B cell (primary cell): ENCODE measurements around the gene SEMA4D. TPM values are rescaled to one million over a fixed set of nuclear protein-coding genes. Genes with fewer than 3 reads are reported as not detected.
"Not testable (repeated sequence)": the region's sequence is repeated elsewhere in the genome, so short reads cannot be mapped to it uniquely, and the experiment has no call there.

Source experiments
- ATAC-seq: fragments of 200-7000 bp; cut with Tn5 transposase; one replicate; pipeline ENCODE4 v1.10.0; 2021; ENCODE audit warnings: low read depth, mild to moderate bottlenecking, moderate number of reproducible peaks, moderate library complexity
- CTCF ChIA-PET: fragments of 350-600 bp; sonication (Branson Sonifier 250); formaldehyde crosslinking; loops from one replicate; lab custom pipeline; 2021; ENCODE audit warnings: antibody characterized with exemption, inconsistent platforms; lab: Charles Lee
- POLR2A ChIA-PET: fragments of 350-600 bp; sonication (Branson Sonifier 250); formaldehyde crosslinking; loops from one replicate; lab custom pipeline; 2021; ENCODE audit warnings: antibody characterized with exemption; lab: Charles Lee
- DNase-seq: peaks from one replicate; pipeline ENCODE4 v3.0.0; 2013
- H2AFZ ChIP-seq: 2 replicates; pipeline ENCODE4 v1.6.1; 2012; ENCODE audit warnings: mild to moderate bottlenecking, low read depth, low read length; ENCODE audit not compliant: insufficient read depth, poor library complexity, severe bottlenecking
- H3K27ac ChIP-seq, 2 donors: 1 replicate in 1 of 2; 2 replicates in 1 of 2; pipeline ENCODE4 v1.5.1; 2012 to 2013; ENCODE audit warnings: low read length in 2 of 2, mild to moderate bottlenecking in 2 of 2, moderate library complexity in 1 of 2
- H3K27me3 ChIP-seq, 4 experiments: fragments of 200-600 bp in 1 of 4; sonication (generic) in 1 of 4; replicated peaks in 1 of 4; 1 replicate in 2 of 4; 2 replicates in 2 of 4; pipeline versions ENCODE4 v1.6.1 to v1.7.0; 2013 to 2016; ENCODE audit warnings: low read length in 3 of 4, mild to moderate bottlenecking in 2 of 4, mixed read lengths in 1 of 4, moderate library complexity in 1 of 4; ENCODE audit not compliant: insufficient read depth in 4 of 4, control insufficient read depth in 3 of 4; ENCODE audit errors: control extremely low read depth in 1 of 4
- H3K36me3 ChIP-seq, 2 experiments: replicated peaks in 1 of 2; 1 replicate in 1 of 2; 2 replicates in 1 of 2; pipeline versions ENCODE4 v1.6.1 to v1.7.1; 2013; ENCODE audit warnings: low read length in 1 of 2; ENCODE audit not compliant: insufficient read depth in 2 of 2, control insufficient read depth in 1 of 2; ENCODE audit errors: control extremely low read depth in 1 of 2, extremely low read depth in 1 of 2
- H3K4me1 ChIP-seq, 2 donors: fragments of 200-600 bp in 1 of 2; sonication (generic) in 1 of 2; 1 replicate in 1 of 2; 2 replicates in 1 of 2; pipeline versions ENCODE4 v1.5.1 to v1.6.1; 2013 to 2017; ENCODE audit warnings: low read length in 2 of 2; ENCODE audit not compliant: control insufficient read depth in 2 of 2, insufficient read depth in 2 of 2
- H3K4me2 ChIP-seq: replicated peaks from 2 replicates; pipeline ENCODE3; 2012; ENCODE audit warnings: mild to moderate bottlenecking, low read depth, low read length; ENCODE audit not compliant: poor library complexity, severe bottlenecking
- H3K4me3 ChIP-seq, 5 experiments: fragments of 200-600 bp in 1 of 5; sonication (generic) in 1 of 5; 1 replicate in 3 of 5; 2 replicates in 2 of 5; pipeline versions ENCODE4 v1.5.1 to v1.7.0; 2011 to 2016; ENCODE audit warnings: low read length in 4 of 5, mild to moderate bottlenecking in 4 of 5, low read depth in 2 of 5, control low read depth in 1 of 5, moderate library complexity in 1 of 5; ENCODE audit not compliant: insufficient read depth in 1 of 5; ENCODE audit errors: control extremely low read depth in 1 of 5, extremely low read depth in 1 of 5
- H3K79me2 ChIP-seq: fragments of 200-600 bp; sonication (generic); one replicate; pipeline ENCODE4 v1.6.0; 2016; ENCODE audit warnings: low read length; ENCODE audit not compliant: control insufficient read depth, insufficient read depth
- H3K9ac ChIP-seq: fragments of 200-600 bp; sonication (generic); 2 replicates; pipeline ENCODE4 v1.6.1; 2017; ENCODE audit warnings: mild to moderate bottlenecking, low read length, moderate library complexity
- H3K9me3 ChIP-seq, 3 donors: one replicate each; pipeline versions ENCODE4 v1.6.1 to v1.7.1; 2013; ENCODE audit warnings: low read length in 2 of 3; ENCODE audit not compliant: control insufficient read depth in 2 of 3, insufficient read depth in 1 of 3; ENCODE audit errors: control extremely low read depth in 1 of 3
- H4K20me1 ChIP-seq: 2 replicates; pipeline ENCODE4 v1.6.0; 2012; ENCODE audit warnings: mild to moderate bottlenecking, low read length; ENCODE audit not compliant: insufficient read depth, control insufficient read depth, poor library complexity, severe bottlenecking
- H3K27ac Mint-ChIP-seq: one replicate; pipeline ENCODE4 v1.8.0; 2021; ENCODE audit warnings: mixed read lengths
- H3K27me3 Mint-ChIP-seq: one replicate; pipeline ENCODE4 v1.8.0; 2021; ENCODE audit warnings: mixed read lengths
- H3K4me1 Mint-ChIP-seq: one replicate; pipeline ENCODE4 v1.8.0; 2021; ENCODE audit warnings: mixed read lengths
- H3K4me3 Mint-ChIP-seq: one replicate; pipeline ENCODE4 v1.8.0; 2021; ENCODE audit warnings: mixed read lengths
- H3K9me3 Mint-ChIP-seq: one replicate; pipeline ENCODE4 v1.8.0; 2022; ENCODE audit warnings: mixed read lengths; ENCODE audit not compliant: insufficient read depth
- EZH2 ChIP-seq: IDR thresholded peaks from 2 replicates; pipeline ENCODE4 v1.6.1; 2012; ENCODE audit warnings: borderline replicate concordance, low read depth, mild to moderate bottlenecking, moderate library complexity, low read length; ENCODE audit not compliant: insufficient read depth, poor library complexity, severe bottlenecking
- WGBS: methylation state at CpG from one replicate; pipeline ENCODE4 v1.1.5; 2013; ENCODE audit warnings: missing lambda C conversion rate; ENCODE audit not compliant: insufficient coverage; 5-methylcytosine and 5-hydroxymethylcytosine counted together
- intact Hi-C: fragments of 100-400 bp; cut with micrococcal nuclease; formaldehyde crosslinking; loops from one replicate; pipeline ENCODE4 v1.10.0; 2022
- polyA plus RNA-seq: library from polyadenylated mRNA; depleted of rRNA; stranded (reverse); fragments of >200 nt; gene quantifications from 2 replicates; pipeline ENCODE4 v1.2.3, GENCODE V29; 2012
- total RNA-seq, 2 donors: library from RNA; stranded (reverse); fragments of 120-200 nt in 1 of 2; gene quantifications; 1 replicate in 1 of 2; 2 replicates in 1 of 2; pipeline versions ENCODE4 v1.2.3 to v1.2.4, GENCODE V29; 2013 to 2022
- TF ChIP-seq, protein P1 (sequence below): fragments of 200-600 bp; IDR thresholded peaks from one replicate; pipeline ENCODE4 v1.8.0; 2022; ENCODE audit warnings: antibody characterized with exemption, mild to moderate bottlenecking

SEMA4D gene
- total and polyA plus RNA-seq, 2 donors (not counting 1 experiment from before 2014, with no cell fraction given), result 53.6 to 231 TPM

- Mint-ChIP-seq H3K27ac (peak overlapping the region; percentile 54), H3K4me3 (peak overlapping the region; percentile 9), H3K4me1 (peaks cover 87% of the 10 kb centered on the region), H3K9me3 (no peaks in the 10 kb centered on the region), H3K27me3 (no peaks in the 10 kb centered on the region)
- Histone ChIP-seq H2AFZ (no peak overlapping the region), H3K9ac (no peak overlapping the region), H3K4me2 (no peak overlapping the region), H3K4me1 (peaks cover 64 to 72% of the 10 kb centered on the region in 2 donors), H3K27ac (no peak overlapping the region), H3K9me3 (peaks cover 0 to 7% (median 0%) of the 10 kb centered on the region in 3 donors), H3K79me2 (peaks cover 89% of the 10 kb centered on the region), H3K4me3 (no peak overlapping the region), H4K20me1 (peaks cover 59% of the 10 kb centered on the region), H3K27me3 (no peaks in the 10 kb centered on the region), H3K36me3 (peaks cover 2 to 30% of the 10 kb centered on the region in 2 experiments)
- no peak for ATAC-seq
- ChIA-PET CTCF (interaction anchor here (4.3 kb wide), 1 partner anchor 67 kb away, joined by 36 read pairs; no protein-coding TSS in a partner anchor), POLR2A (no interaction called here)
- DNase-seq, result no peak
- intact Hi-C loops, result no loop called here
- TF ChIP-seq EZH2, result no peak
- TF ChIP-seq, protein P1, sequence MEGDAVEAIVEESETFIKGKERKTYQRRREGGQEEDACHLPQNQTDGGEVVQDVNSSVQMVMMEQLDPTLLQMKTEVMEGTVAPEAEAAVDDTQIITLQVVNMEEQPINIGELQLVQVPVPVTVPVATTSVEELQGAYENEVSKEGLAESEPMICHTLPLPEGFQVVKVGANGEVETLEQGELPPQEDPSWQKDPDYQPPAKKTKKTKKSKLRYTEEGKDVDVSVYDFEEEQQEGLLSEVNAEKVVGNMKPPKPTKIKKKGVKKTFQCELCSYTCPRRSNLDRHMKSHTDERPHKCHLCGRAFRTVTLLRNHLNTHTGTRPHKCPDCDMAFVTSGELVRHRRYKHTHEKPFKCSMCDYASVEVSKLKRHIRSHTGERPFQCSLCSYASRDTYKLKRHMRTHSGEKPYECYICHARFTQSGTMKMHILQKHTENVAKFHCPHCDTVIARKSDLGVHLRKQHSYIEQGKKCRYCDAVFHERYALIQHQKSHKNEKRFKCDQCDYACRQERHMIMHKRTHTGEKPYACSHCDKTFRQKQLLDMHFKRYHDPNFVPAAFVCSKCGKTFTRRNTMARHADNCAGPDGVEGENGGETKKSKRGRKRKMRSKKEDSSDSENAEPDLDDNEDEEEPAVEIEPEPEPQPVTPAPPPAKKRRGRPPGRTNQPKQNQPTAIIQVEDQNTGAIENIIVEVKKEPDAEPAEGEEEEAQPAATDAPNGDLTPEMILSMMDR, result no peak
- 88% methylated on average over 9 of the region's 11 CpGs for WGBS
These were observed 16.4 kb downstream of the SEMA4D start for GRCh38 chr9:89481538-89481915.

GRCh38 chr9:89480825-89481537, 16.9 kb downstream of the SEMA4D start:
- intact Hi-C loops, result no loop called here
- Histone ChIP-seq H3K27me3 (no peaks in the 10 kb centered on the region), H2AFZ (no peak overlapping the region), H3K36me3 (peaks cover 2 to 27% of the 10 kb centered on the region in 2 experiments), H3K4me3 (no peak overlapping the region), H3K9ac (no peak overlapping the region), H3K4me2 (peak overlapping the region; percentile 23), H3K79me2 (peaks cover 90% of the 10 kb centered on the region), H3K9me3 (peaks cover 0 to 5% (median 0%) of the 10 kb centered on the region in 3 donors), H3K27ac (no peak overlapping the region), H3K4me1 (peaks cover 69 to 78% of the 10 kb centered on the region in 2 donors), H4K20me1 (peaks cover 64% of the 10 kb centered on the region)
- no peak for ATAC-seq
- CTCF ChIA-PET, result no interaction called here
- H3K9me3 Mint-ChIP-seq, result no peaks in the 10 kb centered on the region
- WGBS, result 74% methylated on average over 14 of the region's 15 CpGs
- H3K4me1 Mint-ChIP-seq, result peaks cover 87% of the 10 kb centered on the region
- H3K27ac Mint-ChIP-seq, result peak overlapping the region; percentile 73
- POLR2A ChIA-PET, result no interaction called here
- DNase-seq, result no peak
- H3K4me3 Mint-ChIP-seq, result no peak overlapping the region
- no peak for TF ChIP-seq EZH2
- TF ChIP-seq, protein P1, result no peak
- H3K27me3 Mint-ChIP-seq, result no peaks in the 10 kb centered on the region

GRCh38 chr9:89480372-89480771, 17.5 kb downstream of the SEMA4D start:
- H3K27me3 Mint-ChIP-seq, H3K9ac ChIP-seq, H3K4me3 ChIP-seq, H3K4me2 ChIP-seq, H3K27me3 ChIP-seq, DNase-seq, intact Hi-C loops, H3K9me3 ChIP-seq, H3K4me3 Mint-ChIP-seq, H3K9me3 Mint-ChIP-seq, POLR2A ChIA-PET, H2AFZ ChIP-seq, H3K27ac Mint-ChIP-seq, H3K27ac ChIP-seq, ATAC-seq, CTCF ChIA-PET: not testable (repeated sequence)
- H3K36me3 ChIP-seq, result peaks cover 2 to 26% of the 10 kb centered on the region in 2 experiments
- H4K20me1 ChIP-seq, result peaks cover 70% of the 10 kb centered on the region
- H3K4me1 ChIP-seq, result peaks cover 72 to 78% of the 10 kb centered on the region in 2 donors
- H3K79me2 ChIP-seq, result peaks cover 92% of the 10 kb centered on the region
- peaks cover 89% of the 10 kb centered on the region for H3K4me1 Mint-ChIP-seq
- WGBS, result 100% methylated on average over 4 of the region's 27 CpGs
